ENCODE results near the gene IPO4. TPM values are rescaled to one million over a fixed set of nuclear protein-coding genes. Genes with fewer than 3 reads are reported as not detected.

IPO4 gene
- total and polyA plus RNA-seq, 4 donors = 13.6 to 32.9 (median 23.0) TPM

DNA sequence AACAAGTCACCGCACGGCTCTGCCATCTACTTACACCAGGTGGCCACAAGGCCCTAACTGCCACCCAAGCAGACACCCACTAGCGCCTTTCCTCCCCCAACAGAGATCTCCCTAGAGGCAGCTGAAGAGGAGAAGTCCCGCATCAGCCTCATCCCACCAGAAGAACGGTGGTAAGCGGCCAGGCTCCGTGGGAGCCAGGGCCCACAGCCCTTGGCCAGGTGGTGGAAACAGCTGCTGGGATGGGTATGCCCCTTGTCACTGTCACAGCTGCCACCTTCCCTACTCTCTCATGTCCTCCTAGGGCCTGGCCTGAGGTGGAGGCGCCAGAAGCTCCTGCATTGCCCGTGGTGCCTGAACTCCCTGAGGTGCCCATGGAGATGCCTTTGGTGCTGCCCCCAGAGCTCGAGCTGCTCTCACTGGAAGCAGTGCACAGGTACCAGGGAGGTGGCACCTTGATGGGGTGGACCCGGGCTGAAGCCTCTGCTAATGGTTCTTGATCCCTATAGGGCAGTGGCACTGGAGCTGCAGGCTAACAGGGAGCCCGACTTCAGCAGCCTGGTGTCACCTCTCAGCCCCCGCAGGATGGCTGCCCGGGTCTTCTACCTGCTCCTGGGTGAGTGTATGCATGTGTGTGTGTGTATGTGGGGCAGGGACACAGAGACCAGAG is 9.2 kb downstream of the IPO4 start:
- H3K27me3 ChIP-seq (ENCODE audit: control insufficient read depth in 4 of 4, insufficient read depth in 4 of 4, low read length in 3 of 4) = no peaks in the 10 kb centered on the region
- H3K36me3 ChIP-seq (ENCODE audit: control insufficient read depth in 4 of 4, insufficient read depth in 3 of 4, low read depth in 1 of 4, low read length in 3 of 4) = peaks cover 18 to 70% (median 25%) of the 10 kb centered on the region in 4 donors
- H3K4me3 ChIP-seq (ENCODE audit: low read depth in 1 of 3, low read length in 3 of 3) = no peak overlapping the region
- H3K4me1 ChIP-seq (ENCODE audit: control insufficient read depth in 4 of 4, insufficient read depth in 4 of 4, low read length in 3 of 4) = peaks cover 0 to 22% (median 14%) of the 10 kb centered on the region in 4 donors
- no peaks in the 10 kb centered on the region for H3K9me3 ChIP-seq (ENCODE audit: control insufficient read depth in 4 of 4, low read length in 3 of 4)
- no peak for DNase-seq (ENCODE audit: low spot score)
- no peak overlapping the region for H3K9ac ChIP-seq (ENCODE audit: low read depth in 1 of 2, low read length in 2 of 2)
- TF ChIP-seq RAD21 (IDR thresholded peaks at IDR 0.05) = no peak
- TF ChIP-seq YY1 (IDR thresholded peaks at IDR 0.05) = no peak
- TF ChIP-seq, protein P1, sequence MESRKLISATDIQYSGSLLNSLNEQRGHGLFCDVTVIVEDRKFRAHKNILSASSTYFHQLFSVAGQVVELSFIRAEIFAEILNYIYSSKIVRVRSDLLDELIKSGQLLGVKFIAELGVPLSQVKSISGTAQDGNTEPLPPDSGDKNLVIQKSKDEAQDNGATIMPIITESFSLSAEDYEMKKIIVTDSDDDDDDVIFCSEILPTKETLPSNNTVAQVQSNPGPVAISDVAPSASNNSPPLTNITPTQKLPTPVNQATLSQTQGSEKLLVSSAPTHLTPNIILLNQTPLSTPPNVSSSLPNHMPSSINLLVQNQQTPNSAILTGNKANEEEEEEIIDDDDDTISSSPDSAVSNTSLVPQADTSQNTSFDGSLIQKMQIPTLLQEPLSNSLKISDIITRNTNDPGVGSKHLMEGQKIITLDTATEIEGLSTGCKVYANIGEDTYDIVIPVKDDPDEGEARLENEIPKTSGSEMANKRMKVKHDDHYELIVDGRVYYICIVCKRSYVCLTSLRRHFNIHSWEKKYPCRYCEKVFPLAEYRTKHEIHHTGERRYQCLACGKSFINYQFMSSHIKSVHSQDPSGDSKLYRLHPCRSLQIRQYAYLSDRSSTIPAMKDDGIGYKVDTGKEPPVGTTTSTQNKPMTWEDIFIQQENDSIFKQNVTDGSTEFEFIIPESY (IDR thresholded peaks at IDR 0.05) = no peak
- TF ChIP-seq, protein P2, sequence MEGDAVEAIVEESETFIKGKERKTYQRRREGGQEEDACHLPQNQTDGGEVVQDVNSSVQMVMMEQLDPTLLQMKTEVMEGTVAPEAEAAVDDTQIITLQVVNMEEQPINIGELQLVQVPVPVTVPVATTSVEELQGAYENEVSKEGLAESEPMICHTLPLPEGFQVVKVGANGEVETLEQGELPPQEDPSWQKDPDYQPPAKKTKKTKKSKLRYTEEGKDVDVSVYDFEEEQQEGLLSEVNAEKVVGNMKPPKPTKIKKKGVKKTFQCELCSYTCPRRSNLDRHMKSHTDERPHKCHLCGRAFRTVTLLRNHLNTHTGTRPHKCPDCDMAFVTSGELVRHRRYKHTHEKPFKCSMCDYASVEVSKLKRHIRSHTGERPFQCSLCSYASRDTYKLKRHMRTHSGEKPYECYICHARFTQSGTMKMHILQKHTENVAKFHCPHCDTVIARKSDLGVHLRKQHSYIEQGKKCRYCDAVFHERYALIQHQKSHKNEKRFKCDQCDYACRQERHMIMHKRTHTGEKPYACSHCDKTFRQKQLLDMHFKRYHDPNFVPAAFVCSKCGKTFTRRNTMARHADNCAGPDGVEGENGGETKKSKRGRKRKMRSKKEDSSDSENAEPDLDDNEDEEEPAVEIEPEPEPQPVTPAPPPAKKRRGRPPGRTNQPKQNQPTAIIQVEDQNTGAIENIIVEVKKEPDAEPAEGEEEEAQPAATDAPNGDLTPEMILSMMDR (IDR thresholded peaks at IDR 0.05; ENCODE audit: low read depth, low read length, missing input control) = no peak
- no peak for TF ChIP-seq GABPA (IDR thresholded peaks at IDR 0.05 in 1 of 2, conservative IDR thresholded peaks at IDR 0.05 in 1 of 2)
- peak overlapping the region; percentile 61 to 72 for H3K27ac ChIP-seq (ENCODE audit: low read depth in 1 of 2, low read length in 2 of 2)
- 89% methylated on average over 14 of the region's 14 CpGs for WGBS

DNA sequence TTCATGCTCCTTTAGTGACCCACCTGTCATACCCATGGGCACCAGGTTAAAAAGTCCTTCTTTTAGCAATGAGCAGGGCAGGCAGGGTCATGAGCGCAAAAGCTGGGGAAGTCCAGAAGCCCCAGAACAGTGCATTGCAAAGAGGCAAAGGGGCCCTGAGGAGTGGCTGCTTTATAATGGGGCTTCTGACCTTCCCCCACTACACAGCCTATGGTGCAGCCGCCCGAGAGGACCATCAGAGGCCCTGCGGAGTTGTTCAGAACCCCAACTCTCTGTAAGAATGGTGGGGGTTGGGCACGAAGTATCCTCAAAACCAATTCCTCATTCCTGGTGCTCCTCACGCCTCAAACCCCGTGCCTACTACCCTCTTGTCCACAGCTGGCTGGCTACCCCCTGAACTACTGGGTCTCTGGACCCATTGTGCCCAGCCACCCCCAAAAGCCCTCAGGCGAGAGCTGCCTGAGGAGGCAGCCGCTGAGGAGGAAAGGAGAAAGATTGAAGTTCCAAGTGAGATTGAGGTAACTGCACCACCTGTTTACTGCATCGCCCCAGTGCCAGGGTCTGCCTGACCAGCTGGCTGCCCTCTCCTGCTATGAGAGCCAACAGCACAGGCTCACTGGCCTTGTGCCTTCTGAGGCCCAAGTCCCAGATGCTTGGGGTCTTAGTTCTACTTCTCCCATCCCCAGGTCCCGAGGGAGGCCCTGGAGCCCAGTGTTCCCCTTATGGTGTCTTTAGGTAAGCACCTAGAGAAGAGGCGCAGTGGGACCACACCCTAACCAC is 10.0 kb downstream of the IPO4 start:
- peaks cover 13 to 63% (median 23%) of the 10 kb centered on the region in 4 donors for H3K36me3 ChIP-seq (ENCODE audit: control insufficient read depth in 4 of 4, insufficient read depth in 3 of 4, low read depth in 1 of 4, low read length in 3 of 4)
- peaks cover 0 to 22% (median 14%) of the 10 kb centered on the region in 4 donors for H3K4me1 ChIP-seq (ENCODE audit: control insufficient read depth in 4 of 4, insufficient read depth in 4 of 4, low read length in 3 of 4)
- no peaks in the 10 kb centered on the region for H3K27me3 ChIP-seq (ENCODE audit: control insufficient read depth in 4 of 4, insufficient read depth in 4 of 4, low read length in 3 of 4)
- 80% methylated on average over 12 of the region's 12 CpGs for WGBS
- peak overlapping the region; percentile 61 to 72 for H3K27ac ChIP-seq (ENCODE audit: low read depth in 1 of 2, low read length in 2 of 2)
- H3K9ac ChIP-seq (ENCODE audit: low read depth in 1 of 2, low read length in 2 of 2) = no peak overlapping the region
- no peaks in the 10 kb centered on the region for H3K9me3 ChIP-seq (ENCODE audit: control insufficient read depth in 4 of 4, low read length in 3 of 4)
- no peak overlapping the region for H3K4me3 ChIP-seq (ENCODE audit: low read depth in 1 of 3, low read length in 3 of 3)
- TF ChIP-seq FOXA2 (IDR thresholded peaks at IDR 0.05) = no peak
- TF ChIP-seq, protein P1 (IDR thresholded peaks at IDR 0.05) = no peak
- TF ChIP-seq HNF4G (IDR thresholded peaks at IDR 0.05) = no peak
- TF ChIP-seq, protein P2 (IDR thresholded peaks at IDR 0.05; ENCODE audit: low read depth, low read length, missing input control) = no peak
- TF ChIP-seq EGR1 (IDR thresholded peaks at IDR 0.05; ENCODE audit: low read depth in 2 of 2) = no peak
- DNase-seq (ENCODE audit: low spot score) = no peak

Measured in liver (tissue), 9 donors.